ENCODE results near the gene FHAD1.

FHAD1 gene

DNA sequence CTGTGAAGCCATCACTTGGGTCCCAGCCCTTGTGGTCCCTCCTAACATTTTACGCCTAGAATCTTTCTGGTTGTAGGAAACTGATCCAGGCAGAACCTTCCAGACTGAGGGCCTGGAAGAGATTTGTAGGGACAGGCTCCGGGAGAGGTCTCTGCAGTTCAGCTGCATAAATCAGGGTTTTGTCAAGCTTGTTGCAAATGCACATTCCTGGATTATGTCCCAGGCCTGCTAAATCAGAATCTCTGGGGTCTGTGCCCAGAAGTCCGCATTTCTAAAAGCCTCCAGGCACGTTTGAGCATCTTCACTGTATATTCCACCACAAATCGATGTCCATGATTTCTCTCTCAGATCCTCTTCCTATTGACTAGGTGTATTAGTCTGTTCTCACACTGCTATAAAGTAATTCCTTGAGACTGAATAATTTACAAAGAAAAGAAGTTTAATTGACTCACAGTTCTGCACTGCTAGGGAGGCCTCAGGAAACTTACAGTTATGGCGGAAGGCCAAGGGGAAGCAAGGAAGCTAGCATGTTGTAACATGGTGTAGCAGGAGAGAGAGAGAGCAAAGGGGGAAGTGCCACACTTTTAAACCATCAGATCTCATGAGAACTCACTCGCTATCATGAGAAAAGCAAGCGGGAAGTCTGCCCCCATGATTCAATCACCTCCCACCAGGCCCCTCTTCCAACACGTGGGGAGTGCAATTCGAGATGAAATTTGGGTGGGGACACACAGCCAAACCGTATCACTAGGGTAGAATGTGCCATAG, 1.2 kb upstream of the FHAD1 start:
- H3K27me3 ChIP-seq (ENCODE audit: low read depth) = no peaks in the 10 kb centered on the region
- no peaks in the 10 kb centered on the region for H3K9me3 ChIP-seq
- DNase-seq (ENCODE audit: low spot score in 2 of 2) = no peak
- in situ Hi-C loops (cut with MboI; ENCODE audit: low sequenced_read_pairs) = no loop called here
- no peaks in the 10 kb centered on the region for H3K4me1 ChIP-seq
- H3K36me3 ChIP-seq (replicated peaks) = no peaks in the 10 kb centered on the region
- no peak overlapping the region for H3K4me3 ChIP-seq

DNA sequence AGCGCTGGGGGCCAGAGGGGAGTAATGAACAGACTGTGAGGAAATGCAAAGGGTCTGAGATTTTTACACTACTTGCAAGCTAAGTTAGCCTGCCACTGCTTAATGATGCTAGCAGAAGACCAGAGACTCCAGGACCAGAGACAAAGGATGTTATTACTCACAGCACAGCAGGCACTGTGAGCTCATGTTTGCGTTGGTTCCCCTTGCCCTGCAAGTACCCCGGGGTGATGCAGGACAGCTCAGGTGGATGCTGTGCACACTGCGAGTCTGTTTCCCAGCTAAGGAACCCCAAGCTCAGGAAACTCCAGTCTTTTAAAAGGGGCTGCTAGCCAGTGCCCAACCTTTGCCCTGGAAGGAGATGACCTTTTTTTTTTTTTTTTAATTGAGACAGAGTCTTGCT, 1.2 kb downstream of the FHAD1 start:
- in situ Hi-C loops (cut with MboI; ENCODE audit: low sequenced_read_pairs) = no loop called here
- no peak for DNase-seq (ENCODE audit: low spot score in 2 of 2)

DNA sequence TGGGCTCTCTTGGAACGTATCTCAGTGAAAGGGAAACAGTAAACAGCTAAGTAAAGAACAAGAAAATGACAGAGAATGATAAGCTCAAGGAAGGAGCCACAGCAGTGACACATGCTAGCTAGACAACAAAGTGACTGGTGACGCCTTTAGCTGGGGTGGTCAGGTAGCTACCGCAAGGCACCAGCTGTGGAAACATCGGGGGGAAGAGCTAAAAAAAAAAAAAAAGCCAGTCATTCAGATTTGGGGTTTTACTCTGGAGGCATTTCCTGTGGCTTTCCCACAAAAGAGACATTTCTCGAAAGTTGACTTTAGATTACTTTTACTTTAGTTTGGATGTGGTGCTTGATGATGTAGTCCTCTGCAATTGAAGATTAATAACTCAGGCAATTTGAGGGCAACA, 2.1 kb downstream of the FHAD1 start:
- Histone ChIP-seq H3K9me3 (no peaks in the 10 kb centered on the region), H3K36me3 (replicated peaks) (no peaks in the 10 kb centered on the region), H3K27me3 (ENCODE audit: low read depth) (0 out of 2 replicates have a peak, but pooled peaks cover 4% of the 10 kb centered on the region), H3K4me3 (no peak overlapping the region), H3K4me1 (no peaks in the 10 kb centered on the region)
- no peak for DNase-seq (ENCODE audit: low spot score in 2 of 2)
- in situ Hi-C loops (cut with MboI; ENCODE audit: low sequenced_read_pairs) = no loop called here

More for the DNA sequence above, 1.2 kb downstream of the FHAD1 start:
- Histone ChIP-seq H3K9me3 (no peaks in the 10 kb centered on the region), H3K36me3 (replicated peaks) (no peaks in the 10 kb centered on the region), H3K4me1 (no peaks in the 10 kb centered on the region), H3K27me3 (ENCODE audit: low read depth) (no peaks in the 10 kb centered on the region), H3K4me3 (no peak overlapping the region)

DNA sequence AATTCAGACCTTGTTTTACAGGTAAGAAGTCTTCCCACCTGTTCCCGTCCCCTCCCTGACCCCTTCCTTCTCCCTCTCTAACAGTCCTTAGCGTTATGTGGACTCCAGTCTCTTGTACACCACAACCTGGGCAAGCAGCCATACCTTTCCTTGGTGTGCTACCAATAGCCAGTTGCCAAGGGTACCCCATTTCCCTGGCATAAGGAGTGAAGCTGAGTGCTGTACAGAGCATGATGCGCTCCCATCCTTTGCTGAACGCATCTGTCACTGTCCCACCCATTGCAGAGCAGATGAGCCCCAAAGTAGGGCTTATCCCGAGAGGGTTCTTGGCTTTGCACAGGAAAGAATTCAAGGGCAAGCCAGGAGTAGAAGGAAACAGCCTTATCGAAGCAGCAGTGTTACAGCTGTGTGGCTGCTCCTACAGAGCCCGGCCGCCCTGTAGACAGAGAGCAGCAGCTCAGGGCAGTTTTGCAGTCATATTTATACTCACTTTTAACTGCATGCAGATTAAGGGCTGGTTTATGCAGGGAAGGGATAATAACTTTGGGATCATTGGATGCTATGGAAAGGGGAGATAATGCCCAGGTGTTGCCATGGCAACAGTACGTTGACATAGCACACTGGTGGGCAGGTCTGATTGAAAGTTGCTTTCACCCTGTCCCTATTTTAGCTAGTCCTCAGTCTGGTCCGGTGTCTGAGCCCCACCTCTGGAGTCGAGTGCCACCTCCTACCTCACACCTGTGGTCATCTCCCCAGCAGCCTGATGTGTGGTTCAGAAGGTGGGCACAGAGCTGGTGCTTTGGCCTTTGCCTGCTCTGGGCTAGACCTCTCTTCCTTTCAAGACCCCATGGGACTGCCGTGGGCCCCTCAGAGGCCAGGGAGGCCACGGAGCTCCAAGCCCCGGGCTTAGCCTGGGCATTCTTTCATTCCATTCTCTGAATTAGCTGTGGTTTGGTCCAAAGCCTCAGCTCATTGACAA, 5.1 kb downstream of the FHAD1 start:
- Histone ChIP-seq H3K9me3 (no peaks in the 10 kb centered on the region), H3K4me3 (no peak overlapping the region), H3K4me1 (no peaks in the 10 kb centered on the region; the same call in 1 of the 2 replicates), H3K36me3 (replicated peaks) (no peaks in the 10 kb centered on the region), H3K27me3 (ENCODE audit: low read depth) (0 out of 2 replicates have a peak, but pooled peaks cover 4% of the 10 kb centered on the region)
- in situ Hi-C loops (cut with MboI; ENCODE audit: low sequenced_read_pairs) = no loop called here
- DNase-seq (ENCODE audit: low spot score in 2 of 2) = no peak

DNA sequence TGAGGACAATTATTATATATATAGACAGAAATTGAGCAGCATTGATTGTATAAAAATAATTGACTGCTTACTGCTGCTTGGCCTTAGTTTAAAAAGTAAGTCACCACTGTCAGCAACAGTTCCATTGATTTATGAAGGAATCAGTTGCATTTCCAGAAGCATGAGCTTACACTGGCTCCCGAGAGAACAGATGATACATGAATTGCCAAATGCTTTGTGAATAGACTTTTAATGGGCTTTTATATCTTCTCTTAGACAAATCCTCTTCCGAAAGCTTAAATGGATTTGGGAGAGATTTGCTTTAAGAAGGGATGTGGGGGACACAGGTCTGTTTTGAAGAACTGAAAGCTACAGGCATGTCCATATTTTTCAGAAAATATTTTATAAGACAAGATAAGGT, 7.5 kb downstream of the FHAD1 start:
- Histone ChIP-seq H3K27me3 (ENCODE audit: low read depth) (0 out of 2 replicates have a peak, but pooled peaks cover 4% of the 10 kb centered on the region), H3K4me3 (no peak overlapping the region), H3K36me3 (replicated peaks) (no peaks in the 10 kb centered on the region), H3K4me1 (no peaks in the 10 kb centered on the region; the same call in 1 of the 2 replicates), H3K9me3 (no peaks in the 10 kb centered on the region)
- DNase-seq (ENCODE audit: low spot score in 2 of 2) = no peak
- in situ Hi-C loops (cut with MboI; ENCODE audit: low sequenced_read_pairs) = no loop called here

DNA sequence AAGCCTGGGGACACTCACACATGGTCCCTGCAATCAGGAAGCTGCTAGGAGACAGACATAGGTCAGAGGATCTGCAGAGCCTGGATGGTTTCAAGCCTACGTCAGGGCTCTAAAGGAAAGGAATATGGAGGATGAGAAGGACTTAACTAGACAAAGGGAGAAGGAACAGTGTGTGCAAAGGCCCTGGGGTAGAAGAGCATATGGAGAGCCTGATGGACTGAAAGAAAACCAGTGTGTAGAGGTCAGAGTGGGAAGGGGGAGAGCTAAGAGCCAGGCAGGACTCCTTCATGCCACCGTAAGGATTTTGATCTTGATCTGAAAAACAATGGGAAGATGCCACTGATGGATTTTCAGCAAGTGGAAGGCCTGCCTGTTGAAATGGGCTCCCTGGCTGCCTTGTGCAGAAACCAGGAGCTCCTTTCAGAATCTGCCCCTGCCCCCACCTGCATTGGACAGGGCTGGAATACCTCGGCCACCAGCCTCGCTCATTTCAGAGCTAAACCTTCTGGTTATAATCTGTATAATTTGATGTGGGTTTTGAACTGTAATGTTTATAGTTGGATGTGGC, 8.6 kb downstream of the FHAD1 start:
- H3K9me3 ChIP-seq = no peaks in the 10 kb centered on the region
- 0 out of 2 replicates have a peak, but pooled peaks cover 4% of the 10 kb centered on the region for H3K27me3 ChIP-seq (ENCODE audit: low read depth)
- H3K36me3 ChIP-seq (replicated peaks) = no peaks in the 10 kb centered on the region
- no peak overlapping the region for H3K4me3 ChIP-seq
- H3K4me1 ChIP-seq = no peaks in the 10 kb centered on the region; the same call in 1 of the 2 replicates
- in situ Hi-C loops (cut with MboI; ENCODE audit: low sequenced_read_pairs) = no loop called here
- DNase-seq (ENCODE audit: low spot score in 2 of 2) = no peak

DNA sequence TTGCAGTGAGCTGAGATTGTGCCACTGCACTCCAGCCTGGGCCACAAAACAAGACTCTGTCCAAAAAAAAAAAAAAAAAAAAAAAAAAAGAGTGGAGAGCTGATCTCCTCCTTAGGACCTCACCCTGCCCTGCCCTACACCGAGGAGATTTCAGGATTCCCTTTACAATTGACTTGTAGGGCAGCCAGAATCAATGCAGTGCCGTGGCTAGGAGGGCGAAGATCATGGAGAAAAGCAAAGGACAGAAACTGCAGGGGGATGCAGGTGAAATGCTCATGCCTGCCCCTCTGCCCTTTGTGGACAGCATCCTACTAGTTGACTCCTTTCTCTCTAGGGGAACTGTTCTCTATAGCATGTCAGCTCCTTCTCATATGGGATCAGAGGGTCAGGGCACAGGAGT, 9.6 kb downstream of the FHAD1 start:
- Histone ChIP-seq H3K36me3 (replicated peaks) (no peaks in the 10 kb centered on the region), H3K4me3 (no peak overlapping the region), H3K4me1 (no peaks in the 10 kb centered on the region; the same call in 1 of the 2 replicates), H3K27me3 (ENCODE audit: low read depth) (0 out of 2 replicates have a peak, but pooled peaks cover 4% of the 10 kb centered on the region), H3K9me3 (no peaks in the 10 kb centered on the region)
- DNase-seq (ENCODE audit: low spot score in 2 of 2) = no peak
- in situ Hi-C loops (cut with MboI; ENCODE audit: low sequenced_read_pairs) = no loop called here

DNA sequence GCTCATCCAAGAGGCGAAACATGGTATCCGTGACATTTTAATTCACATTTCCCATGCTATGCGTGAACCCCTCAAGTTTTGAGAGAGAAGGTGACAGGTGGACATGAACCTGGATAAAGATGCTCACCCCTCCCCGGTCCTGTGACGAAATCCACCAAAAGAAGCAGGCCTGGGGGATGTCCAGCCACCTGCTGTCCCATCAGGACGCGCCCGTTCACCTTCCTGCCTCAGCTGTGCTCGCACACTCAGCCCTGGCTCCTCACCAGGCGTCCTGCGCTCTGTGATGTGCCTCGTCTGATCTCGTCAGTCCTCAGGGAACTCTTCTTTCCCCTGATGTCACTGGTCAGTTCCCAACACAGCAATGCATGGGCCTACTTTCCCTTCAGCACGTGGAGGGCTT, 10.3 kb downstream of the FHAD1 start:
- no peaks in the 10 kb centered on the region for H3K9me3 ChIP-seq
- no peaks in the 10 kb centered on the region; the same call in 1 of the 2 replicates for H3K4me1 ChIP-seq
- H3K27me3 ChIP-seq (ENCODE audit: low read depth) = 0 out of 2 replicates have a peak, but pooled peaks cover 4% of the 10 kb centered on the region
- no peak for DNase-seq (ENCODE audit: low spot score in 2 of 2)
- H3K36me3 ChIP-seq (replicated peaks) = no peaks in the 10 kb centered on the region
- no peak overlapping the region for H3K4me3 ChIP-seq
- in situ Hi-C loops (cut with MboI; ENCODE audit: low sequenced_read_pairs) = no loop called here

DNA sequence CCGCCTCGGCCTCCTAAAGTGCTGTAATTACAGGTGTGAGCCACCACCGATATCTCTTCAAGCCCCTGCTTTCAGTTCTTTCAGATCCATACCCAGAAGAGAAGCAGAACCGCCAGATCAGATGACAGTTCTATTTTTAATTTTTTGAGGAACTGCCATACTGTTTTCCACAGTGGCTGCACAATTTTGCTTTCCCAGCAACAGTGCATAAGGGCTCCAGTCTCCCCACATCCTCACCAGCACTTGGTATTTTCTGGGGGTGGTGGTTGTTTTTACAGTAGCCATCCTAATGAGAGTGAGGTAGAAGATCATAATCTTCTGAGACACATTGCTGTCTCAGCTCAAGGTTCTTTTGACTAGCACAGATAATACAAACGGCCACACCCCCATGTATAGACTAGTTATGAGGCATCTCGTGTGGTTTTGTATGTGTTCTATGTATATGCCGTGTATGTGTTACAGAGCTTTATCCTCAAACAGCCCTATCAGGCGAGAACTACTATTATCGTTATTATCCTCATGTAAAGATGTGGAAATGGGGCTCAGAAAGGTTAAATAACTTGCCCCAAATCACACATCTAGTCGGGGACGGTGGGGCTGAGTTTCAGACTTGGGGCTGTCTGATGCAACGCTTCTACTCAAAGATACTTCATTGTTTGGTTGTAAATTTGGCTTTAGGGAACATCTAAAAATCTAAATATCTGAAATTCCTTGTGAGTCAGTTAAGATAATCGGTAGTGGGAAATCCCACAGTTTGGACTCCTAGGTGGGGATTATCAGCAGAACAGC, 12.0 kb downstream of the FHAD1 start:
- Histone ChIP-seq H3K36me3 (replicated peaks) (no peaks in the 10 kb centered on the region), H3K9me3 (no peaks in the 10 kb centered on the region), H3K27me3 (ENCODE audit: low read depth) (no peaks in the 10 kb centered on the region), H3K4me1 (no peaks in the 10 kb centered on the region; the same call in 1 of the 2 replicates), H3K4me3 (no peak overlapping the region)
- no peak for DNase-seq (ENCODE audit: low spot score in 2 of 2)
- in situ Hi-C loops (cut with MboI; ENCODE audit: low sequenced_read_pairs) = no loop called here

DNA sequence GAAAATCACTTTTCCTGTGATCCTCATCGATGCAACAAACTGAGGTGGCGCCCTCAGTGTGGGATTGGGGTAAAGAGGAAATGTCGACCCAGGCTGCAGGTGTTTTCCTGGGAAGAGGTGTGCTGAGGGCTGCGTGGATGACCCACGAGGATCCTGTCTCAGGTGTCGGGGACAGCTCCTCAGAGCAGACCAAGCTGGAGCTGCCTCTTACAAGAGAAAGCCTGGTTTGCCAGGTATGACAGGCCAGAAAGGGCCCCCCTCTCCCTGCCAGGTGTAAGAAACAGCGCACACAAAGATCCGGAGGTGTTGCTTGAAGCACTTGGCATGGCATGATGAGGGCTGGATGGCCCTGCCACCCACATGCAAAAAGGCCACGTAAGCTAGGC, 12.6 kb downstream of the FHAD1 start:
- Histone ChIP-seq H3K36me3 (replicated peaks) (no peaks in the 10 kb centered on the region), H3K9me3 (no peaks in the 10 kb centered on the region), H3K4me1 (no peaks in the 10 kb centered on the region; the same call in 1 of the 2 replicates), H3K4me3 (no peak overlapping the region), H3K27me3 (ENCODE audit: low read depth) (no peaks in the 10 kb centered on the region)
- no peak for DNase-seq (ENCODE audit: low spot score in 2 of 2)
- in situ Hi-C loops (cut with MboI; ENCODE audit: low sequenced_read_pairs) = no loop called here

DNA sequence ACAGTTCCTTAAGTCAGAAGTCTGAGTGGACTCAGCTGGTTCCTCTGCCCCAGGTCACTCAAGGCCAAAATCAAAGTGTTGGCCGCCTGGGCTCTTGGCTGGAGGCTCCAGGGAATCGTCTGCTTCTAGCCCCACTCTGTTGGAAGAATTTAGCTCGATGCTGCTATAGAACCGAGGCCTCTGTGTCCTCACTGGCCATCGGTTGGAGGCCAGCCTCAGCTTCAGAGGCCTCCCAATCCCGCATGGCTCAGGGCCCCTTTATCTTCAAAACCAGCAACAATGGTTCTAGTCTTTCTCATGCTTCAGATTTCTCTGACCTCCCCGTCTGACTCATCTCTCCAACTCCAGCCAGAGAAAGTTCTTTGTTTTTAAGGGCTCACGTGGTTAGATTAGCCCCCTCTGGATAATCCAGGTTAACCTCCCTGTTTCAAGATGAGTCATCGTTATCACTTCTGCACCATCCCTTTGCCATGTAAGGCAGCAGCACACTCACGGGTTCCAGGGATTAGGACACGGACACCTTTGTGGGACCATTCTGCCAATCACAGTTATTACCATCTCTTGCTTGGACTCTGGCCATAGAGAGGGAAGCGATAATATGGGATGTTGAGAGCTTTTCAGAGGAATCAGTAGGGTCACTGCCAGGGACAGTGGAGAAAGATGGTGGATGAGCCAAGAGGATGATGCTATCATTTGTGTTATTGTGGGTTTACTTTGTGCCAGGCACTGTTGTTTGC, 13.6 kb downstream of the FHAD1 start:
- no peaks in the 10 kb centered on the region for H3K4me1 ChIP-seq
- H3K4me3 ChIP-seq = no peak overlapping the region
- in situ Hi-C loops (cut with MboI; ENCODE audit: low sequenced_read_pairs) = no loop called here
- DNase-seq (ENCODE audit: low spot score in 2 of 2) = no peak
- H3K36me3 ChIP-seq (replicated peaks) = no peaks in the 10 kb centered on the region
- no peaks in the 10 kb centered on the region for H3K27me3 ChIP-seq (ENCODE audit: low read depth)
- H3K9me3 ChIP-seq = 0 out of 2 replicates have a peak, but pooled peaks cover 3% of the 10 kb centered on the region

DNA sequence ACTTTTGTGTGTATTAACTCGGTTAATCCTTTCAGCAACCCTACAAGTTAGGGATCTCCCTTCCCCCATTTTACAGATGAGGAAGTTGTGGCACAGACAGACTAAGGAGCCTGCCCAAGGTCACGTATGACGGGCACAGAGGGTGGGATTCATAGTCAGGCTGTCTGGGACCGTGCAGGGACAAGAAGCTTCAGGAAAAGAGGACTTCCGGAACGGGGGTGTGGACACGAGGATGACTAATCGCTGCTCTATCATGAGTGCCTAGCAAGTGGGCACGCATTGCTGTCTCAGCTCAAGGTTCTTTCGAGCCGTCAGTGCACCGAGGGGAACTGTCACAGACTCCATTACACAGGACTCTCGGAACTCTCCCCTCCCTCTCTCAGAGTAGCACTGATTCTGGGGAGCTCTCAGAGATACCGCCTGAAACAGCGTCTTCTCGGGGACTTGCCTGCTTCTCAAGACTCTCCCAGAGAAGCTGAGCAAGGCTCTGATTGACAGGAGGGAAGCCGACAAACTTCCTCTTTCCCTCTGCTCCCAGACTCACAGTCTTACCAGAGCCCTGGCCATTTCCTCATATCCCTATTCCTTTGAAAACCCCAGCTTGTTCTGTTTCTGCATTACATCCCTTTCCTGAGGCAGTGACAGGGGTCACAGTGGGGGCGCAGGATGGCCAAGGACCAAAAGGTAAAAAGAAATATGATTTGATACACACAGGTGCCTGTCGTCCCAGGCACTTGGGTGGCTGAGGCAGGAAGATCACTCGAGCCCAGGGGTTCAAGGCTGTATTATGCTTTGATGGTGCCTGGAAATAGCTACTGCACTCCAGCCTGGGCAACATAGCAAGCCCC, 14.4 kb downstream of the FHAD1 start:
- Histone ChIP-seq H3K4me1 (no peaks in the 10 kb centered on the region), H3K36me3 (replicated peaks) (no peaks in the 10 kb centered on the region), H3K27me3 (ENCODE audit: low read depth) (no peaks in the 10 kb centered on the region), H3K9me3 (0 out of 2 replicates have a peak, but pooled peaks cover 3% of the 10 kb centered on the region), H3K4me3 (no peak overlapping the region)
- in situ Hi-C loops (cut with MboI; ENCODE audit: low sequenced_read_pairs) = no loop called here
- DNase-seq (ENCODE audit: low spot score in 2 of 2) = no peak
